Ascending aorta (tissue), 2 donors: ENCODE results near the gene SLC1A1. TPM values are rescaled to one million over a fixed set of nuclear protein-coding genes. Genes with fewer than 3 reads are reported as not detected.

ENCODE experiments used
- DNase-seq, 2 donors: peaks; one replicate each; pipeline ENCODE4 v3.0.0-alpha.2; 2019; ENCODE audit warnings: low spot score in 2 of 2
- H3K27ac ChIP-seq, 2 donors: fragments of 200-600 bp; sonication (generic); one replicate each; pipeline ENCODE4 v1.5.1; 2016 to 2017; ENCODE audit warnings: mild to moderate bottlenecking in 1 of 2
- H3K27me3 ChIP-seq: fragments of 200-600 bp; sonication (generic); one replicate; pipeline ENCODE4 v1.5.1; 2017
- H3K36me3 ChIP-seq, 2 donors: fragments of 200-600 bp; sonication (generic); one replicate each; pipeline ENCODE4 v1.5.1; 2016
- H3K4me1 ChIP-seq, 2 donors: fragments of 200-600 bp; sonication (generic); one replicate each; pipeline ENCODE4 v1.5.1; 2016 to 2017; ENCODE audit warnings: mild to moderate bottlenecking in 1 of 2
- H3K4me3 ChIP-seq, 2 donors: fragments of 200-600 bp; sonication (generic); one replicate each; pipeline ENCODE4 v1.5.1; 2016 to 2017; ENCODE audit warnings: mild to moderate bottlenecking in 1 of 2
- H3K9me3 ChIP-seq, 2 donors: fragments of 200-600 bp; sonication (generic); one replicate each; pipeline ENCODE4 v1.5.1; 2016
- CTCF ChIP-seq, 3 experiments: fragments of 200-600 bp in 2 of 3; fragments of 450-650 bp in 1 of 3; sonication (generic) in 2 of 3; IDR thresholded peaks; one replicate each; pipeline ENCODE4 v1.5.1; 2016 to 2019; ENCODE audit warnings: antibody characterized with exemption in 3 of 3, mild to moderate bottlenecking in 1 of 3, moderate library complexity in 1 of 3
- intact Hi-C: fragments of 100-400 bp; cut with DNase I; formaldehyde crosslinking; loops from one replicate; pipeline ENCODE4 v1.15.1; 2023
- total RNA-seq: library from RNA; depleted of rRNA; stranded (reverse); fragments of >200 nt; gene quantifications from one replicate; pipeline ENCODE4 v1.1.0, GENCODE V29; 2016

SLC1A1 gene
- total RNA-seq, 1 donor from 2014 or later = 6.5 TPM

DNA sequence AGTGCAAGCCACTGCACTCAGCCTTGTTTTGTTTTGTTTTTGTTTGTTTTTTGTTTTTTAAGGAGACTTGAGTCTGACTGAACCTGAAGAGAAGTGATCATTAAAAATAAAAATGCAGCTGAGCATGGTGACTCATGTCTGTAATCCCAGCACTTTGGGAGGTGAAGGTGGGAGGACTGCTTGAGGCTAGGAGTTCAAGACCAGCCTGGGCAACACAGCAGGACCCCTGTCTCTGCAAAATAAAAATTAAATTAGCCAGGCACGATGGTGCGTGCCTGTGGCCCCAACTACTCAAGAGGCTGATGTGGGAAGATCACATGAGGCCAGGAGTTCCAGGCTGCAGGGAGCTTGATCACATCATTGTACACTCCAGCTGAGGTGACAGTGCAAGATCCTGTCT lies 6.2 kb downstream of the SLC1A1 start:
- Histone ChIP-seq H3K27me3 (no peaks in the 10 kb centered on the region), H3K4me1 (peaks cover 0 to 2% of the 10 kb centered on the region in 2 donors), H3K9me3 (no peaks in the 10 kb centered on the region), H3K4me3 (no peak overlapping the region), H3K36me3 (no peaks in the 10 kb centered on the region), H3K27ac (no peak overlapping the region)
- DNase-seq = no peak
- TF ChIP-seq CTCF (IDR thresholded peaks at IDR 0.05) = no peak
- intact Hi-C loops = loop anchor here (10.0 kb wide), 1 partner anchor 182 kb away; no protein-coding TSS in a partner anchor

DNA sequence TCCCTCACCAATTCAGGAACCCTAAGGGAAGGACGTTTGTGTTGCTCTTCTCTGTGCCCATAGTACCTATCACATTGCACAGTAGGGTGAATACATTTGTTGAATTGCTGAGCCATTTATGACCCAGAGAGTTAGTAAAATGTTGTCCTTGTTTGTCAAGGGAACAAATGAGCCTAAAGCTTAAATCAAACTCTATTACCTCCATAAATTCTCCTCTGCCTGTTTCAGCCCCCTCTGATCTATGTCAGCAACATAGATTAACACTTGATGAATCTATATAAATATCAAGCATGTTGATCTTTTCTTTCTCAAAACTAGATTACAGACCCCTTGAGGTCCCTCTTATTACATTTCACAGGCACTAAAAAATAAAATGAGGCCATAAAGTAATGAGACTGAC lies 7.1 kb downstream of the SLC1A1 start:
- no peak overlapping the region for H3K4me3 ChIP-seq
- no peaks in the 10 kb centered on the region for H3K36me3 ChIP-seq
- no peaks in the 10 kb centered on the region for H3K4me1 ChIP-seq
- intact Hi-C loops = loop anchor here (10.0 kb wide), 1 partner anchor 183 kb away; no protein-coding TSS in a partner anchor
- TF ChIP-seq CTCF (IDR thresholded peaks at IDR 0.05) = no peak
- H3K27me3 ChIP-seq = no peaks in the 10 kb centered on the region
- no peaks in the 10 kb centered on the region for H3K9me3 ChIP-seq
- no peak for DNase-seq
- no peak overlapping the region for H3K27ac ChIP-seq

GRCh38 chr9:4497855-4498254 lies 7.6 kb downstream of the SLC1A1 start:
- Histone ChIP-seq H3K27me3 (no peaks in the 10 kb centered on the region), H3K9me3 (no peaks in the 10 kb centered on the region), H3K27ac (no peak overlapping the region), H3K4me3 (no peak overlapping the region), H3K4me1 (no peaks in the 10 kb centered on the region), H3K36me3 (no peaks in the 10 kb centered on the region)
- DNase-seq = no peak
- intact Hi-C loops = loop anchor here (10.0 kb wide), 1 partner anchor 183 kb away; no protein-coding TSS in a partner anchor
- no peak for TF ChIP-seq CTCF (IDR thresholded peaks at IDR 0.05)

DNA sequence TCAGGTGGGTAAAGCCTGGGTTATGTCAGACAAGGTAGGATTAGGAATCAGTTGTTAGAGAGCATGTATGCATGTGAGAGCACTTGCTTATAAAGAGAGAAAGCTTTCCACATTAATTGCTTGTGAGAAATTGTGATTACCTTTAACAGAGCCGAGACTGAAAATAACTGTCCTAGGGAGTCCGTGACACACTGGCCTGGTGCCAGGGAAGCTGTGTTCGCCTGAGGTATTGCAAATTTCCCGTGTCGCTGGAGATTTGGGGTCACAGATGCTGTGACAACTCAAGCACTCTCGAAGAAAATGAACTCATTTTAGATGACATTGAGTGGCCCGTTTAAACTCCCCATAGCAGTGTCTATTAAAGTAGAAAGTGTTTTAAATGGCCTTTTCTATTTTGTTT lies 9.6 kb downstream of the SLC1A1 start:
- H3K27ac ChIP-seq = no peak overlapping the region
- no peak for TF ChIP-seq CTCF (IDR thresholded peaks at IDR 0.05)
- H3K4me1 ChIP-seq = no peaks in the 10 kb centered on the region
- H3K4me3 ChIP-seq = no peak overlapping the region
- no peak for DNase-seq
- intact Hi-C loops = loop anchor here (10.0 kb wide), 1 partner anchor 185 kb away; no protein-coding TSS in a partner anchor
- no peaks in the 10 kb centered on the region for H3K36me3 ChIP-seq
- no peaks in the 10 kb centered on the region for H3K27me3 ChIP-seq
- H3K9me3 ChIP-seq = no peaks in the 10 kb centered on the region

DNA sequence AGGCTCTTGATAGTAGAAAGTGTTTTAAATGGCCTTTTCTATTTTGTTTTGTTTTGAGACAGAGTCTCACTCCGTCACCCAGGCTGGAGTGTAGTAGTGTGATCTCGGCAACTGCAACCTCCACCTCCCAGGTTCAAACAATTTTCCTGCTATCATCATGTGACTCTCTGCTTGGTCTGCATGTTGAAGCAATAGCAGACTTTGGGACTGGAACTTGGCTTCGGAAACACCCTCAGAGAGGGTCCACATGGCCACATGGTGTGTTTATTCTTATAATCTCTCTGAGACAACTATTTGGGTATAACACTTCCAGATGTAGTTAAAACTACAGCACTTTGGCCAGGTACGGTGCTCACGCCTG lies 10.9 kb downstream of the SLC1A1 start:
- no peaks in the 10 kb centered on the region for H3K9me3 ChIP-seq
- no peak for TF ChIP-seq CTCF (IDR thresholded peaks at IDR 0.05)
- intact Hi-C loops = no loop called here
- DNase-seq = no peak
- H3K27ac ChIP-seq = no peak overlapping the region
- no peak overlapping the region for H3K4me3 ChIP-seq
- H3K27me3 ChIP-seq = no peaks in the 10 kb centered on the region
- H3K36me3 ChIP-seq = no peaks in the 10 kb centered on the region
- no peaks in the 10 kb centered on the region for H3K4me1 ChIP-seq

GRCh38 chr9:4502444-4502843 lies 12.2 kb downstream of the SLC1A1 start:
- intact Hi-C loops = no loop called here
- Histone ChIP-seq H3K4me1 (no peaks in the 10 kb centered on the region), H3K9me3 (no peaks in the 10 kb centered on the region), H3K4me3 (no peak overlapping the region), H3K27ac (no peak overlapping the region), H3K27me3 (no peaks in the 10 kb centered on the region), H3K36me3 (no peaks in the 10 kb centered on the region)
- no peak for DNase-seq
- TF ChIP-seq CTCF (IDR thresholded peaks at IDR 0.05) = no peak
